Stimulated activated CD4-positive, alpha-beta T cell treated with anti-CD3 and anti-CD28 coated beads, Interleukin-1b, Interleukin-23, amount 100 ng/mL, for 48 hours (primary cell): ENCODE results near the gene LIPI.
A peak's percentile ranks its signal among the peaks of the same experiment; 100 is the strongest.
"Not testable (repeated sequence)": the region's sequence is repeated elsewhere in the genome, so short reads cannot be mapped to it uniquely, and the experiment has no call there.

Source experiments
- DNase-seq: peaks from one replicate; pipeline ENCODE4 v3.0.0-alpha.2; 2020

LIPI gene

DNA sequence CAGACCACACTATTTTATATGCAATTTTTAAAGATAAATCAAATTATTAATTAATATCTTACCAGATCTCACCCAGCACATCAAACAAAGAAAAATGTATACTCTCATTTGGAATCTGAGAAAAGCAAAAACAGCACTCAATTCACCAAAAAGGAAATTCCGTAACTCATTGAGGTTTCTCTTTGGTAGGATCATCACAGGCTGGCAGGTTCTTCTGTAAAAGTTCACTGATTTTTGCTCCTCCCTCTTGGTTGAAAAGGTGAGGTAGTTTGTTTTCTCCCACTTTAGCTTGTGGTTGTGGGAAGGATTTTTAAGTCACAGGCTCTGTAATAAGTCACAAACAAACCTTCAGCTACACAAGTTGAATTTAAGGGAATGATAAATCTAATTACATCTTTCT is at the start of gene LIPI:
Gene LIPI, minus strand, starts transcription at position 218 of the 400 bp plus-strand sequence. Its CDS starts 110 bp downstream, at position 108.
- no peak for DNase-seq

DNA sequence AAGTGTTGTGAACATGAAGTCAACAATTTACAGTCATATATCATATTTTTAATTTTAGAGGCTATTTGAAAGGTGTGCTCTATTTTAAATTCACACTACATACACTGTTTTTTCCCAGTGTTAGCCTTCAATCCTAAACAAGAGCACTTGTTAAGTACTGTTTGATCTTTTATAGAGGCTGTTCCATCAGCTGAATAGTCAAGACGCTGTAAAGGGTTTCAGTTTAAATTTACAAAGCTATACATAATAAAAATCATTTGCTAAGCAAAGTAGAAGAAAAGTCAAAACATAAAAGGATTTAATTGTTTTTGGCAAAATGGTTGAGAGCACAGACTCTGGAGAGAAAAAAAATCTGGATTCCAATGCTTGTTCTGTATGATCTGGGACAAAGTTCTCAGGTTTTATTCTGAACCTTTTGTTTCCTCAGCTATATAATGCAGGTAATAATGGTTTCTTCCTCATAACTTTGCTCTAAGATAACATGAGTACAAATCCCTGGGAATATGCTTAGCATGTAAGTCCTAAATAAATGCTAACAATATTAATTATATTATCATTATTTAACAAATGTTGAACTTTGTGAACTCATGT is 49.5 kb upstream of the LIPI start:
- no peak for DNase-seq

DNA sequence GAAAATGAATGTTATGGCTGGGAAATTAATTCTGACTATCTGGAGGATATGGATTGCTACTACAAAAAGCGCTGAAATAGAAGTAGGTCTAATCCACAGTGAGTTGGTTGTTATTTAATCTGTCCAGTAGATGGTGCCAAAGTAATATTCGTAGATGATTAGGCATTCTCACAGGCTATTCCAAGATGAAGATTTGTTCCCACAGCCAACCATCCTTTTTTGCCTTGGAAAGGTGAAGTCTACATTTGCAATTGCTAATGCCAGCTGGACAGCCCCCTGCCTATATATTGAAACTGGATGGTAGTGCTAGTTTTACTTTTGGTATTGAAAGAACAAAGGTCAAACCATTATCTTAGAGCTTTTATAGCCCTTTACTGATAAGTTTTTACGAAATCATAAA is 49.0 kb upstream of the LIPI start:
- DNase-seq = no peak

DNA sequence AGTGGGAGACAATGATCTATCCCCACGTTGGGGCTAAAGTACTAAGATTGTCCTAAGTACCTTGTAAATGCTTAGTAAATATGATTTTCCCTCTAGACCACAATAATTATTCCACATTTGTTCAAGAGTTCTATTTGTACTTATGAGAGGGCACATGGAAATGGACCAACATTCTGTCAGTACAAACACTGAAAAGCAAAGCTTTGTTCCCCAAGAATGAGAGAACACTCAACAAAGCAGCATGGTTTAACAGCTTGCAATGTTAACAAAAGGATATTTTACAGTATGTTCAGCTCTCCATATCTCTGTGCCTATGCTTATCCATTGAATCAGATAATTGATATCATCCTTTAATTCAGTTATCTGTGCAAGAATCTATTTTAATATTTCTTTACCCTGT is 40.6 kb upstream of the LIPI start:
- no peak for DNase-seq

DNA sequence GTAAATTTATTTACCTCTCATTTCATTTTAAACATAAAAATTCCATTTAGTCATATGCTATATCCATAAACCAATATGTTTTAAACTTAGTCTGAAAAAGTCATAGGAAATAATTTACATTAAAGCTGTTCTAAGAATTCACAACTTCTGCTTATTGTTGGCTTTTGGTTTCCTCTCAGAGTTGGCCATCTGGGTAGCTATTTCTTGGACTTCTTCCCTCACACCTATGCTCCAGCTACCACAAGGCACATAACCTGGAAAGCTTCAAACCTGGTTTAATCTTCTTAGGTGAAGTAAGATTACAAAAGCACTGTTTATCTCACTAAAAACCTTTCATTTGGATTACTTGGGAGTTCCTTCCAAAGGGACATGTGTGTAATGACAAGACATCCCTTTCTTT is 35.0 kb upstream of the LIPI start:
- no peak for DNase-seq

DNA sequence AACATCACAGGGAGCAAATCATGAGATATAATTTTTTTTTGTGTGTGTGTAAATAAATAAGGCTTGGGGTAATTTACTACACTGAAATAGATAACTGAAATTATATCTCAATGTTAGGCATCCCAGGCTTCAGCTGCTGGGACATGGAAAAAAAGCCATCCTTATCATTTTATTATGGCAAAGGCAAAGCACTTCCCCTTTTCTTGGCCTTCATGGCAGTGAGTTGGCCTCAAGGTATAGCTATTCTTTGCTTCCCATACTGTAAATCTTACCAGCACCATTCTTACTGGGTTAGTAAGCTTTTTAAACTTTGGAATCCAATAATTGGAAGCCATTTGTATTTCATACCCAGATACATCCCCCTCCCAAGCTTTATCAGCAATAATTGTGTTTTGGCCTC is 34.2 kb upstream of the LIPI start:
- no peak for DNase-seq

DNA sequence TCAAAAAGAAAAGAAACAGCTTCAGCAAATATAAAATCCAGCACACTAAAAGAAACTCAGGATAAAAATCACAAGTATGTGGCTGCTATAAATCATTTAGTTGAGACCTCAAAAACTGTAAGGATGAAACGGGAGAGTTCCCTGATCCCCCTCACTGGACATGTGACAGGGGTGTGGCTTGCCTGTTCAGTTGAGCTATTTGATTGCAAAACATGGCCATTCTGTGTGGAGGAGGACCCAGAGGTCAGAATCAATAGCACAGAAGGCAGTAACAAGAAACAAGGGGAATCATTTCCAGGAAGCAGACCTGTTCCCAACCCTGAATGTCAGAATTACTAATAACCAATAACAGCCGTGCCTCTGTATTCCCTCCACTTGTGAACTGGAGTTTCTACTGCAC is 33.1 kb upstream of the LIPI start:
- DNase-seq = no peak

DNA sequence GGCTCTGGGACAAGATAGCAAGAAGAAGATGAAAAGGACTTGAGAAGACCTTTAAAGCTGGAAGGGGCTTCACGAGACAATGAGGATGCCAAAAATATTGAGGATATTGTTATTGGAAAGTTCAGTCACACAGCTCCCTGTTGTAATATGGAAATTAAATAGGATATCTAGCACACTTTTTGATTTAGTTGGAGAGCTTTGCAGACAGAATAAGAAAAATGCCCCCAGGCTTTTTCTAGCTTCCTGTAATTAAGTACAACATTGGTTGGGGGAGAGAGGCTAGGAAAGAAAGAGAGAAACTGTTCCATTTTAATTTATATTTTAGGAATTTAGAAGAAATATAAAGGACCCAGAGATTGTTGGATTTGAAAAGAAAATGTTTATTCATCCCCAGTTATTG is 32.7 kb upstream of the LIPI start:
- no peak for DNase-seq

DNA sequence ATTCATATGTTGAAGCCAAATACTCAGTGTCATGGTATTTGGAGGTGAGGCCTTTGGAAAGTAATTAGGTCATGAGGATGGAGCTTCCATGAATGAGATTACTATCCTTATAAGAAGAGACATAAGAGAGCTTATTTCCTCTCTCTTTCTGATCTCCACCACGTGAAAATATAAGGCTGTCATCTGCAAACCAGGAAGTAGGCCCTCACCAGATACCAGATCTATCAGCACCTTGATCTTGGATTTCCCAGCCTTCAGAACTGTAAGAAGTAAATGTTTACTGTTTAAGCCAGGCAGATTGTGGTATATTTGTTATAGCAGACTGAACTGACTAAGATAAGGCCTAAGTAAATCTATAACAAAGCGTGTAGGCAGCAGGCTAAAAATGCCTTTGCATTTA is 30.5 kb upstream of the LIPI start:
- no peak for DNase-seq

DNA sequence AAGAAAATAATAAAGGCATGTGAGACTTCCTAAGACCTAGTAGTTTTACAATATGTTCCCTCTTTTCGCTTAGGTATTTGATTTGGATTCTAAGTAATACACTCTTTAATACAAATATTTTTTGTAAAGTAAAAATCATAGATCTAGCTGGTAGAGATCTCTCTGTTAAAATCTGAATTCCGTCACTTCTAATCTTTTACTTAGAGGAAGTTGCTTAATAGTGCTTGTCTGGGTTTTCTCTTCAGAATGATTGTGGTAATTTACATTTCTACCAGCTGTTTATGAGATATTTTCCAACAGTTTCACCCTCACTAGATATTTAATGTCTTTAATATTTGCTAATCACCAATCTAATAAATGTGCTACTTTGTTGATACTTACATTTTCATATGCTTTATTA is 28.5 kb upstream of the LIPI start:
- no peak for DNase-seq

DNA sequence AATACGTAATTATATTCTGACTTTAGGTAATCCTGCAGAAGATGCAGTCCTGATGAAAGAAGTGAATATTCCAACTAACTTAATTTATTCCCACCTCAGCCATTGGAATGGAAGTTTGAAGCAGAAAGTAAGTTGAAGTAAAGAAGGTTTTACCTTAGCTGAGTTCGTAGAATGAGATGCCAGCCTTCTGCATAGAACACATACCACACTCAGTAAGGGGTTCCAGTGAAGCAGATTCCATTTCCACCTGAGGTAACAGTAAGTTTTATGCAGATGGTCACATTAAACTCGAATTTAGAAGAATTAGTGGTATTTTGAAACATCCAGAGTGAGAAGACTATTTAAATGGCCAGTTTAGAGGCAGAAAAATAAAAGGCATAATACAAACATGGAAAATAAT is 25.4 kb upstream of the LIPI start:
- no peak for DNase-seq

DNA sequence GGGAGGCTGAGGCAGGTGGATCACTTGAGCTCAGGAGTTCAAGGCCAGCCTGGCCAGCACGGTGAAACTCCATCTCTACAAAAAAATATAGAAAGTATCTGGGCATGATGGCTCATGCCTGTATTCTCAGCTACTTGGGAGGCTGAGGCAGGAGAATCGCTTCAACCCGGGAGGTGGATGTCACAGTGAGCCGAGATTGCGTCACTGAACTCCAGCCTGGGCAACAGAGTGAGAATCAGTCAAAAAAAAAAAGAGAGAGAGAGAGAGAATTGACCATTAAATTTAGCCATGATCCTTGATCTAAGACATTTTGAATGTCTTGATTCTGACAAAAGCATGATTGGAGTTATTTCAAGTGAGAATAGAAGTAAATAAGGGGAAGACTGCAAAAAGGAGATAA is 24.3 kb upstream of the LIPI start:
- DNase-seq = no peak

DNA sequence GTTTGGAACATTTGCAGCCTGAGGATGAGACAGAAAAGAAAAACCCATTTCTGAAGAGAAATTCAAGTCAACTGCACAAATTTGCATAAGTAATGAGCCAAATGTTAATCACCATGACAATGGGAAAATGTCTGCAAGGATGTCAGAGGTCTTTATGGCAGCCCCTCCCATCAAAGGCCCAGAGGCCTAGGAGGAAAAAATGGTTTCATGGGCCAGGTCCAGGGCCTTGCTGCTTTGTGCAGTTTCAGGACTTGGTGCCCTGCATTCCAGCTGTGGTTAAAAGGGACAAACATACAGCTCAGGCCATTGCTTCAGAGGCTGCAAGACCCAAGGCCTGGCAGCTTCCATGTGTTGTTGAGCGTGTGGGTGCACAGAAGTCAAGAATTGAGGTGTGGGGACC is 18.6 kb upstream of the LIPI start:
- no peak for DNase-seq

DNA sequence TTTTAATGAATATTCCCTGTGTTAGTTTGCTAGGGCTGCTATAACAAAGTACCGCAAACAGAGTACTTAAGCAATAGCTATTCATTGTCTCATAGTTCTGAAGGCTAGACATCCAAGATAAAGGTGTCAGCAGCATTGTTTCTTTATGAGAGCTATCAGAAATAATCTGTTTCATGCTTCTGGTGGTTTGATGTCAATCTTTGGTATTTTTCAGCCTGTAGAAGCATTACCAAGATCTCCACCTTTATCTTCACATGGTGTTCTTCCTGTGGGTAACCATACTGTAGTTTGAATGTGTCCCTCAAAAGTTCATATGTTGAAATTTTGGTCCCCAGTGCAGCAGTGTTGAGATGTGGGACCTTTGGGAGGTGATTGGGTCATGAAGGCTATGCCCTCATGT is 12.6 kb upstream of the LIPI start:
- no peak for DNase-seq

DNA sequence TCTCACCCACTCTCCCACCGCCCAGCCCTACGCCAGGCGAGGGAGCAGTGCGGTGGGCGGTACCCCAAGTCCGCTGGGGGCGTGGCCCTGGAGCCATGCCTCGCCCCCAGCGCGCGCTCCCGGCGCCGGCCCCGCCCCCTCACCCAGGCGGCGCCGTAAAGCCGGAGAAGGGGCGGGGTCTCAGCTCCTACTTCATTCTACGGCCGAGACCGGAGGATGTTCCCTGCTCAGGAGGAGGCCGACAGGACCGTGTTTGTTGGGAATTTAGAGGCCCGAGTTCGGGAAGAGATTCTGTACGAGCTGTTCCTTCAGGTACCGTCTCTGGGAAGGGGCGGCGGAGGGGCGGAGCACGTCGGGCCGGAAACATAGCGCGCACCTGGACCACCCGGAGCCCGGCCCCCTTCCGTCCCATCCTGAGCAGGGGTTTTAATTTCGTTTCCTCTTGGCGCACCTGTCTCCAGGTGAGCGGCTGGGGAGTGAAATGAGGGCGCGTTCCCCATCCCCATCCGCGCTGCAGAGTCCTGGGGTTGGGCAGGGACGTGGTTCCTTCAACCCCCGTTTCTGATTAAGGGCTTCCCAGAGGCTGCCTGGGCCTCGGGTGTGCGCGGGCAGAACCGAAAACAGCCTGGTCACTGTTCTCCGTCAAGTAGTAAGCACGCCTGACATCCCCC is 5.4 kb upstream of the LIPI start, which contains the start of gene RBM11:
Gene RBM11, plus strand, starts transcription at position 187 of the 671 bp plus-strand sequence. Its CDS starts 30 bp downstream, at position 217.
- peak; percentile 78 for DNase-seq

DNA sequence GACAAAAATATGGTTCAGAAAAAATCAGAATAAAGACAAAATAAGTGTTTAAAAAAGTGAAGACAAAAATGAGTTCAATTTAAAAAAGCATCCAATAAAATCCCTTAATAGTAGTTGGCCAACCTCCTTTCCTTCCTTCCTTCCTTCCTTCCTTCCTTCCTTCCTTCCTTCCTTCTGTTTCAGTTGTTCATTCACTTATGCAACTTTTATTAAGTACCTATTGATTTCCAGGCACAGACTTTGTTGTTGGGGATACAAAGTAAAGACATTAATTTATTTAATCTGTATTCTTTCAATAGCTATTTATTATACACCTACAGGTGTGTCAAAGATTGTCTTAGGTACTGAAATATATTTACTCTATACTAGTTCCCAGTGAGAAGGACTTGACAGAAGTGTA is 2.4 kb upstream of the LIPI start:
- no peak for DNase-seq

DNA sequence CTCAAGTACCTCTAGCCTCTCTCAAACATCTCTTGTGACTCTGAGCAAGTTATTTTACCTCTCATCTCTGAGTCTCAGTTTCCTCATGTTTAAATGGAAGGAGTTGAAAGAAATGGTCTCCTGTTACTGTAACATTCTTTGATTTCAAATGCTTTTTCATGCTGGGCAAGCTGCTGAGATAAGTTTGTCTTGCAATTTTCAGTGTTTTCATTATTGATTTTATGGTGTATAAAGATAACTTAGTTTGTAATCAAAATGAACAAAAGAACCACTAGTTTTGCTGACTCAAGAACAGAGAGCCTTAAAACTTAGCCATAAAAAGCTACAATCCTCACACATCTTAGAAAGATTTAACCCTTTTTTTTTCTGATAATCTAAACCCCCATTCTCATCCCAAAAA is 4.5 kb downstream of the LIPI start:
- DNase-seq = no peak

DNA sequence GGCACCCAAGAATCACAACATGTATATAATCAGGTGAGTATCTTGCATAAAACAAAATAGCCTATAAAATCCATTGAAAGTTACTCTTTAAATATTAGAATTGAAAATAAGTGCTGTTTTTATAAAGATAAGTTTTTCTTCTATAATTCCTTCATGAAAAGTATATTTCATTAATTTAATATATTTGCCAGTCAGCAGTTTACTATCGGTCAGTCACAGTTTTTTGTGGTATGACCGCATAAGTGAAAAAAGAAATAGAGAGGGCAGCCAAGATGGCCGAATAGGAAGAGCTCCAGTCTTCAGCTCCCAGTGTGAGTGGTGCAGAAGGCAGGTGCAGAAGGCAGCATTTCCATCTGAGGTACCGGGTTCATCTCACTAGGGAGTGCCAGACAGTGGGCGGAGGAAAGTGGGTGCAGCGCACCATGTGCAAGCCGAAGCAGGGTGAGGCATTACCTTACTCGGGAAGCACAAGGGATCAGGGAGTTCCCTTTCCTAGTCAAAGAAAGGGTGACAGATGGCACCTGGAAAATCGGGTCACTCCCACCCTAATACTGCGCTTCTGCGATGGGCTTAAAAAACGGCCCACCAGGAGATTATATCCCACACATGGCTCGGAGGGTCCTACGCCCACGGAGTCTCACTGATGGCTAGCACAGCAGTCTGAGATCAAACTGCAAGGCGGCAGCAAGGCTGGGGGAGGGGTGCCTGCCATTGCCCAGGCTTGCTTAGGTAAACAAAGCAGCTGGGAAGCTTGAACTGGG is 44.1 kb downstream of the LIPI start:
- DNase-seq = not testable (repeated sequence)

DNA sequence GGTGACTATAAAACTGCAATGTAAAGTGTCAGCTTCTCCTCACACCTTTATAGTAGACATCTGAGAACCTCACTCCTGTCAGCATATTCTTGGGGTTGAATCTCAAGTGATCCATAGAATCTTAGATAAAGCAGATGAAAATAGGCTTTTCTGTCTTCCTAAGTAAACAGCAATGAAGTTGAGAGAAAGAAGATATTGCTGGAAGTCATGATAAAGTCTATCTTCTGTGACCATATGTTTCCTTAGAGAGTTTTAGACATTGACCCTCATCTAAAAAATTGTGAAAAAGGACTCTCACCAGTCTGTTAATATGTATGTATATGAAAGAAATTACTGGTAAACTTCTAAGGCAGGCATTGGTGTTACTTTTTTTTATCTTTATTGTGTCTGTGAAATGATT is 66.8 kb downstream of the LIPI start:
- no peak for DNase-seq

DNA sequence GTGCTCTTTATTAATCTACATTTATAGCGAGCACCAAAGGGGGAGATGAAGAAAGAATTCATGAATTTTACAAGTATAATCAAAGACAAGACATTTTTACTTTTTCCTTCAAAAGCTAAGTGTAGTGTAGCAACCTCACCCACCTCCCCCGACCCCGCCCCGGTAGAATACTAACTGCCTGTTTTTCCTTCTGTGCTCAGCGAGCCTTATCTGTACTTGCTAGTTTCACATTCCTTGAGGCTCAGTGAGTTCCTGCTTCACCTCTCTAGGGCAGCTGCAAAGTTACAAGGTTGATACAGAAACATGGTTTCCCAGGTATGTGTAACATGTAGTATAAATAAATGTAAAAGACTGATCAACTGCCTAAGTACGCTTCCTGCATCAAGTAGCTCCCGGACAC is 86.5 kb downstream of the LIPI start:
- DNase-seq = no peak

DNA sequence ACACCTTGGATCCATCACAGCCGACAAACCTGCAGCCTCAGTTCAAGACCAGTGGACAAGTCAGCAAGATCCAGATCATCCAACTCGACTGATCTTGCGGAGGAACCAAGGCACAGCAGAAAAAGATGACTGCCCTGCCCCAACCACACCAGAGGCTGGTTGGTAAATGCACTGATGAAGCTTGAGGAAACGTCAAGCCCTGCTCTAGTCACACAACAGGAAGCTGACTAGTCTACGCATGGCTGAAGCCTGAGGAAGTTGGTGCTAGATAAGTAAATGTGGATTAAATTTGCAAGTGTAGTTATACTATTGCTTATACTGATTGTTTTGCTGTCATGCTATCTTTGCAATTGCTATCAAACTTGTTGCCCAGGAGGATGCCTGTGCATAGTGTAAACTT is 89.0 kb downstream of the LIPI start:
- DNase-seq = no peak

DNA sequence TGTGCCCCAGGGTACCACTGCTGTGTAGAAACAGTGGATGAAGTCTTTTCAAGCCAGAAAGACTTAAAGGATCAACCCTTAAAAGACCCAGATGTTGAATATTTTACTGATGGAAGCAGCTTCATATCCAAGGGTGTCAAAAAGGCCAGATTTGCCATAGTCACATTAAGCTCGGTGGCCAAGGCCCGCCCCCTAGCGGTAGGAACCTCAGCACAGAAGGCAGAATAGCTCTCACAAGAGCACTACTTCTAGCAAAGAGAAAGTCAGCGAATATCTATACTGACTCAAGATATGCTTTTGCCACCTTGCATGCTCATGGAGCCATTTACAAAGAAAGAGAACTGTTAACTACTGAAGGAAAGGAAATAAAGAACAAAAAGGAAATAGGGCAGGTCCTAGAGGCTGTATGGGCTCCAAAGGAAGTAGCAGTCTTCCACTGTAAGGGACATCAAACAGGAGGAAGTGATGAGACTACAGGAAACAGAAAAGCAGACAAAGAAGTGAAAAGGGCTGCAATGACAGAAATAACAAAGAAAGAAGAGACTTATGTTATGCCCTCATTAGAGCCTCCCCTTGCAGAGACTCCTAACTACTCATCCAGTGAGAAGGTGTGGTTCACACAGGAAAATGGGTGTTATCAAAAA is 90.5 kb downstream of the LIPI start:
- peak; percentile 36 for DNase-seq

DNA sequence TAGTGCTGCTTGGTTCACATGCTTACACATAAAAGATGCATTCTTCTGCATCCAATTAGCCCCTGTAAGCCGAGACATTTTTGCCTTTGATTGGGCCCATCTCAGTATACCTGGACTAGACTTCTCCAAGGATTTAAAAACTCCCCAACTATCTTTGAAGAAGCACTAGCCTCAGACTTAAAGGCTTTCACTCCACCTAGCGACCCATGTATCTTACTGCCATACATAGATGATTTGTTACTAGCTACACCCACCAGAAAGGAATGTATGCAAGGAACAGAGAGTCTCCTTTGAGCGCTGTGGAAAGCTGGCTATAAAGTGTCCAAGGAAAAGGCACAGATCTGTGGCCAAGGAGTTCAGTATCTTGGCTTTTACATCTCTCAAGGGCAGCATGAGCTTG is 91.7 kb downstream of the LIPI start:
- no peak for DNase-seq

DNA sequence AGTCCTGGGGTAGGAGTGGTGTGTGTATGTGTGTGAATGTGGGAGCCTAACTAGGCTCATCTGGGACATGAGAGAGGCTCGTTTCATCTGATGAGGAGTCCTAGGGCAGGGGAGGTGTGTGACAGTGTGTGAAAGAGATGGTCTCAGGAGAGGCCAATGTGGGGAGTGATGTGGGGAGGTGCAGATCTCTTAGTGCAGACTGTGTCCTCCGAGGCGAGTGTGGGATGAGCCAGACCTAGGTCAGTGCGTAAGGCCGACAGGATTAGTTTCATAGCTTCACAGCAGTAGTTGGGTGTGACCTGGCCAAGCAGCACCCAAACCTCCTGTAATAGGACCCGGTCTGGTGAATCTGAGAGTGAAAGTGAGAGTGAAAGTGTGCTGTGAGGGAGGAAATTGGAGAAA is 94.7 kb downstream of the LIPI start:
- no peak for DNase-seq
